Esophagus muscularis mucosa (tissue), 3 donors: ENCODE measurements around the gene RBMS3.

ENCODE experiments used
- CTCF ChIP-seq, 3 experiments: fragments of 200-600 bp in 2 of 3; fragments of 450-650 bp in 1 of 3; sonication (generic) in 2 of 3; IDR thresholded peaks; one replicate each; pipeline ENCODE4 v1.5.1; 2017 to 2019; ENCODE audit warnings: antibody characterized with exemption in 3 of 3, mild to moderate bottlenecking in 2 of 3, moderate library complexity in 1 of 3
- POLR2A ChIP-seq: fragments of 450-650 bp; IDR thresholded peaks from one replicate; pipeline ENCODE4 v1.6.1; 2017; ENCODE audit warnings: antibody characterized with exemption, moderate library complexity, mild to moderate bottlenecking, low read depth

GRCh38 chr3:29389362-29389761 lies 108.5 kb downstream of the RBMS3 start:
- TF ChIP-seq CTCF (IDR thresholded peaks at IDR 0.05): no peak
- TF ChIP-seq POLR2A: no peak
